Measurements from ENCODE around the gene MYMX.
A peak's percentile ranks its signal among the peaks of the same experiment; 100 is the strongest.

Gene MYMX

GRCh38 chr6:44203955-44204354 lies 12.8 kb upstream of the MYMX start:
- no peak for TF ChIP-seq CTCF (IDR thresholded peaks at IDR 0.05; ENCODE audit: low read depth, low read length)
- DNase-seq (ENCODE audit: low read depth in 2 of 2), result no peak
- H3K4me3 ChIP-seq (replicated peaks in 1 of 2; ENCODE audit: low read depth in 2 of 2, low read length in 2 of 2), result no peak overlapping the region

DNA sequence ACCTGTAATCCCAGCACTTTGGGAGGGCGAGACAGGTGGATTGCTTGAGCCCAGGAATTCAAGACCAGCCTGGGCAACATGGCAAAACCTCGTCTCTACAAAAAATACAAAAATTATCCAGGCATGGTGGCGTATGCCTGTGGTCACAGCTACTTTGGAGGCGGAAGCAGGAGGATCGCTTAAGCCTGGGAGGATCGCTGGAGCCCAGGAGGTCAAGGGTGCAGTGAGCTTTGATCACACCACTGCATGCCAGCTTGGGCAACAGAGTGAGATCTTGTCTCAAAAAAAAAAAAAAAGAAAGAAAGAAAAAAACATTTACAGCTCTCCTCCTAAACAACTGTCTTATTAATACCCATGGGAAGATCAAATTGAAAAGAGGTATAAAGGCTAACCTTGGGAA lies 8.8 kb upstream of the MYMX start:
- no peak for TF ChIP-seq CTCF (IDR thresholded peaks at IDR 0.05; ENCODE audit: low read depth, low read length)
- DNase-seq (ENCODE audit: low read depth in 2 of 2), result no peak
- no peak overlapping the region for H3K4me3 ChIP-seq (replicated peaks in 1 of 2; ENCODE audit: low read depth in 2 of 2, low read length in 2 of 2)

DNA sequence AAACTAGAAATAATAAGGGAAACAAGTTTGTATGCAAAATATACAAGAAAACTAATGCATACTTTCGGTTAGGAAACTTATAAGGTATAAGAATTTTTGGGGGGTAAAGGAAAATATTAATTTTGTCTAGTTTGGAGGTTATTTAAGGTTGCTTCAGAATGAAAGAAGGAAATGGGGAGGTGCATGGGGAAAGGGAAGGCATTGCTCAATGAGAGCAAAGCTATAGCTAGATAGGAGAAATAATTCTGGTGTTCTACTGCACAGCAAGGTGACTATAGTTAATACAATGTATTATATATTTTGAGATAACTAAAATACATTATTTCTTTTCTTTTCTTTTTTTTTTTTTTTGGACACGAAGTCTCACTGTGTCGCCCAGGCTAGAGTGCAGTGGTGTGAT lies 5.4 kb upstream of the MYMX start:
- H3K4me3 ChIP-seq (replicated peaks in 1 of 2; ENCODE audit: low read depth in 2 of 2, low read length in 2 of 2), result no peak overlapping the region
- DNase-seq (ENCODE audit: low read depth in 2 of 2), result no peak
- no peak for TF ChIP-seq CTCF (IDR thresholded peaks at IDR 0.05; ENCODE audit: low read depth, low read length)

DNA sequence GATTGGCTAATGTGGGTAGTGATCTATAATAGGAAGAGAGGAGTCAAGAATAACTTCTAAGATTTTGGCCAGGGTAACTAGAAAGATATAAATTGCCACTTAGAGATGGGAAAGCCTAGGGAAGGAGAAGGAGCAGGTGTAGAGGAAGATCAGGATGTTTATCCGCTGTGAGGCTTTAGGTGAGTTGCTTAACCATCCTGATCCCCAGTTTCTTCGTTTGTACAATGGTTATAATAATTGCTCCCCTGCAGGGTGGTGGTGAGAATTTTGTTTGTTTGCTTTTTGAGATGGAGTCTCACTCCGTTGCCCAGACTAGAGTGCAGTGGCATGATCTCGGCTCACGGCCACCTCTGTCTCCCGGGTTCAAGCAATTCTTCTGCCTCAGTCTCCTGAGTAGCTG lies 2.4 kb upstream of the MYMX start:
- DNase-seq (ENCODE audit: low read depth in 2 of 2), result no peak
- no peak overlapping the region for H3K4me3 ChIP-seq (replicated peaks in 1 of 2; ENCODE audit: low read depth in 2 of 2, low read length in 2 of 2)
- TF ChIP-seq CTCF (IDR thresholded peaks at IDR 0.05; ENCODE audit: low read depth, low read length), result no peak

- no peak overlapping the region for H3K4me3 ChIP-seq (replicated peaks in 1 of 2; ENCODE audit: low read depth in 2 of 2, low read length in 2 of 2)
- DNase-seq (ENCODE audit: low read depth in 2 of 2), result no peak
- no peak for TF ChIP-seq CTCF (IDR thresholded peaks at IDR 0.05; ENCODE audit: low read depth, low read length)
Observed at GRCh38 chr6:44217332-44218143, 812 bp downstream of the MYMX start.

- no peak for TF ChIP-seq CTCF (IDR thresholded peaks at IDR 0.05; ENCODE audit: low read depth, low read length)
- DNase-seq (ENCODE audit: low read depth in 2 of 2), result peak; percentile 36 to 71
- peak overlapping the region; percentile 30 to 45 for H3K4me3 ChIP-seq (replicated peaks in 1 of 2; ENCODE audit: low read depth in 2 of 2, low read length in 2 of 2)
Observed at GRCh38 chr6:44219053-44219814, 2.5 kb downstream of the MYMX start.
